ENCODE results near the gene SDK2. TPM values are rescaled to one million over a fixed set of nuclear protein-coding genes. Genes with fewer than 3 reads are reported as not detected.

Gene SDK2
- total and polyA plus RNA-seq, 2 of the 4 experiments (the other 2 are of a cell fraction): under 0.01 to 0.03 TPM

DNA sequence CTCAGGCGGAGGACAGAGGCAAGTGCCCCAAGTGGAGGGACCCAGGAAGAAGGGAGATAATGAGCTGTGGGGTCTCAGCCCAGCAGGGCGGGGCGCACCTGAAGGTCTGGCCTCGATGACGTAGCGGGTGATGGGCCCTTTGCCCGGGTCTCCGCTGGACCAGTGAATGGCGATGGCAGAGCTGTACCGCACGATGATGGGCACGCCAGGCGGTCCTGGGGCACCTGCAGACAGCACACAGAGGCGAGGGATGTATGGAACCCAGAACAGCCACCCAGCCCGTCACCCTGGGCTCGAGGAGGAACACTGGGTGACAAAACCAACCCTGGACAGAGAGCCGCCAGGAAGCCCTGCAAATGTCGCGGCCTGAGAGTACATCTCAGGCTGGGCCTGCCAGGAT is 286.3 kb downstream of the SDK2 start:
- Histone ChIP-seq H2AK9ac (replicated peaks; ENCODE audit: low read depth, low read length, poor library complexity) (no peak overlapping the region), H3K4me1 (ENCODE audit: control insufficient read depth, insufficient read depth, low read length) (peaks cover 2% of the 10 kb centered on the region; the same call in 1 of the 2 replicates), H4K8ac (ENCODE audit: low read depth in 2 of 2, low read length in 2 of 2) (no peak overlapping the region), H3K79me1 (ENCODE audit: low read depth in 1 of 2, low read length in 2 of 2) (no peaks in the 10 kb centered on the region), H2AFZ (replicated peaks; ENCODE audit: low read length, poor library complexity) (no peak overlapping the region), H3K36me3 (ENCODE audit: control insufficient read depth, insufficient read depth, low read length) (no peaks in the 10 kb centered on the region), H3K18ac (ENCODE audit: low read depth, low read length) (no peak overlapping the region), H3K23ac (ENCODE audit: low read depth, low read length) (no peak overlapping the region), H2BK5ac (ENCODE audit: low read depth, low read length, poor library complexity, severe bottlenecking) (no peak overlapping the region), H2BK15ac (ENCODE audit: low read depth, low read length) (no peak overlapping the region), H3K14ac (replicated peaks; ENCODE audit: low read depth, low read length) (no peak overlapping the region), H3K9me3 (ENCODE audit: control insufficient read depth, insufficient read depth, low read length) (no peaks in the 10 kb centered on the region), H3K9me1 (ENCODE audit: insufficient read depth, low read length) (no peaks in the 10 kb centered on the region), H3K4me2 (ENCODE audit: low read depth, low read length) (no peak overlapping the region), H2BK20ac (ENCODE audit: low read depth, low read length) (no peak overlapping the region), H3K27ac (ENCODE audit: insufficient read depth, low read length) (no peak overlapping the region), H2AK5ac (ENCODE audit: low read depth, low read length) (no peak overlapping the region), H3K4ac (ENCODE audit: low read depth, low read length) (no peak overlapping the region), H4K91ac (ENCODE audit: insufficient read depth, low read depth, low read length) (no peak overlapping the region), H4K5ac (ENCODE audit: low read depth, low read length) (no peak overlapping the region), H3K56ac (ENCODE audit: extremely low read depth, insufficient read depth, low read length) (no peak overlapping the region), H3K27me3 (ENCODE audit: control insufficient read depth, insufficient read depth, low read length) (peaks cover 10% of the 10 kb centered on the region), H3K4me3 (ENCODE audit: insufficient read depth, low read depth, low read length) (no peak overlapping the region), H3K9ac (ENCODE audit: low read depth, low read length) (no peak overlapping the region), H4K20me1 (ENCODE audit: insufficient read depth, low read length) (no peaks in the 10 kb centered on the region; the same call in 1 of the 2 replicates), H2BK120ac (ENCODE audit: low read depth, low read length) (no peak overlapping the region)
- ATAC-seq (ENCODE audit: low read depth) (no peak), DNase-seq (no peak)
- WGBS, 2 experiments (ENCODE audit: extremely low coverage in 2 of 2, insufficient read length in 1 of 2): 93% methylated on average over 11 of the region's 19 CpGs; no CpG with 5 or more reads in 1 of the 2 experiments
- ChIA-PET CTCF (no interaction called here), POLR2A (ENCODE audit: unreplicated experiment) (no interaction called here)
- BruUV-seq (replicated peaks): no TSS peak
- in situ Hi-C loops (cut with MboI; ENCODE audit: low sequenced_read_pairs): loop anchor here (25.0 kb wide), 1 partner anchor 771 kb away; no protein-coding TSS in a partner anchor
- intact Hi-C loops (cut with micrococcal nuclease): no loop called here
- TF ChIP-seq POLR2A (IDR thresholded peaks at IDR 0.05; ENCODE audit: low read depth, low read length) (no peak), RAD21 (IDR thresholded peaks at IDR 0.05; ENCODE audit: low read length) (no peak), SMC3 (IDR thresholded peaks at IDR 0.05; ENCODE audit: low read depth, low read length) (no peak)
- dilution Hi-C loops (cut with HindIII; ENCODE audit: low sequenced_read_pairs, unreplicated experiment): no loop called here
